GM12892 (cell line): ENCODE measurements around the gene OR51E1.

Experiments used
- POLR2A ChIP-seq: IDR thresholded peaks from 2 replicates; pipeline ENCODE4 v1.6.1; 2011; ENCODE audit warnings: low read depth, low read length, control low read depth
- POLR2AphosphoS5 ChIP-seq: IDR thresholded peaks from 2 replicates; pipeline ENCODE4 v1.6.1; 2011; ENCODE audit warnings: low read depth, low read length, control low read depth
- TAF1 ChIP-seq: IDR thresholded peaks from 2 replicates; pipeline ENCODE4 v1.6.1; 2011; ENCODE audit warnings: low read depth, mild to moderate bottlenecking, control low read depth, low read length, borderline replicate concordance

DNA sequence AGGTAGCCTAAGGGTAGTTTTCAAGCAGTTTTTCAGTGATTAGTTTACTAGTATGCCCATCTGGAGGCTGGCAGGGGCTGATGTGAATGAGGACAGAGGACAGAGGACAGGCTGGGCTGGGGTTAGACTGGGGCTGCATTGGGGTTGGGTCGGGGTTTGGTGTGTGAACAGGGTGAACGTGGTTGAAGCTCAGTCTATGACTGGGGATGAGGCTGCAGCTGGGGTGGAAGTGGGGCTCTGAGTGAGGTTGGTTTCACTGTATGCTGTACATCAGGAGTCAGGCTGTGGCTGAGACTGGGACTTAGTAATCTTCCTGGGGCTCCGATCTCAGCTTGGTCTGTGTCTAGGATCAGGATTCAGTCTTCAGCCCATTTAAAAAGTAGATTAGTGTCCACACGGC is 451 bp downstream of the OR51E1 start:
- TF ChIP-seq POLR2A (no peak), POLR2AphosphoS5 (no peak), TAF1 (no peak)
